OCI-M2 (cell line): ENCODE data around the gene IMP3.
A peak's percentile ranks its signal among the peaks of the same experiment; 100 is the strongest.
"Not testable (repeated sequence)": the region's sequence is repeated elsewhere in the genome, so short reads cannot be mapped to it uniquely, and the experiment has no call there.

Source experiments
- DNase-seq: peaks from one replicate; lab custom pipeline; 2025; ENCODE audit not compliant: unreplicated experiment; lab: John Stamatoyannopoulos, UW

IMP3 gene

DNA sequence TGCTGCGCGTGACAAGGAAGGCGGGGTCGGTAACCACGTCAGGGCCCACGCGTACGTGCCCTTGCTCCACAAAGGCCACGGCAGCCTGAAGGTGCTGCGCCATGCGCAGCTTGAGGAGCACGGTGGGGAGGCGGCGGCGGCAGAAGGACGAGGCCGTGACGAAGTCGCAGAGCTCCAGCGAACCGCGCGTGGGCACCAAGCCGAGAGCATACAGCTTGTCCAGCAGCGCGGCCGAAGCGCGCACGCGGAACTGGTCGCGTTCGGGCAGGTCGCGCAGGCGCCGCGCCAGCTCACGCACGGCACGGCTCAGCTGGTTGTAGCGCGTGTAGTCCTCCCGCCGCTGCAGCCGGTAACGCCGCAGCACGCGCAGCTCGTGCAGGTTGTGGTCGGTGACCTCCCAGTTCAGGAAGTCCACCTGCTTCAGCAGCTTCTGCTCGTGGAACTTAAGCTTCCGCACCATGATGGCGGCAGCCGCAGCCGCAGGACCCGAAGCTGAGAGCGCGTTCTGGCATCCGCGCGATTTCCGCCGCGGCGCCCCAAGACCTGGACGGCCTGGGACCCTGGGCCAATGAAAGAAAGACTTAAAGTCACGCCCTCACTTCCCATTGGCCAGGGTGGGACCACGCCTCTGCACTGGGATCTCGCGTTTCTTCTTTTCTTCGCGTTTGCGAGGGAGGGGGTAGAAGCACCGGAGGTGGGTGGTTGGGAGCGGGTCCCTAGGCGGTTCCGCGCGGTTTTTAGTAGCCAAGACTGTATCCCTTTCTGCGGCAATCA lies at the start of gene IMP3:
Gene IMP3 (minus strand): TSS at position 516 of the 774 bp plus-strand sequence. CDS start 56 bp downstream, at position 460.
- DNase-seq: peak; percentile 70

GRCh38 chr15:75689429-75689828 lies 49.4 kb upstream of the IMP3 start:
- not testable (repeated sequence) for DNase-seq

- DNase-seq: no peak
Observed at GRCh38 chr15:75688831-75689230, 48.8 kb upstream of the IMP3 start.

- no peak for DNase-seq
Observed at GRCh38 chr15:75688278-75688557, 48.2 kb upstream of the IMP3 start.

GRCh38 chr15:75687486-75688277 lies 47.7 kb upstream of the IMP3 start:
- no peak for DNase-seq

GRCh38 chr15:75686212-75686642 lies 46.2 kb upstream of the IMP3 start:
- peak; percentile 1 for DNase-seq

DNA sequence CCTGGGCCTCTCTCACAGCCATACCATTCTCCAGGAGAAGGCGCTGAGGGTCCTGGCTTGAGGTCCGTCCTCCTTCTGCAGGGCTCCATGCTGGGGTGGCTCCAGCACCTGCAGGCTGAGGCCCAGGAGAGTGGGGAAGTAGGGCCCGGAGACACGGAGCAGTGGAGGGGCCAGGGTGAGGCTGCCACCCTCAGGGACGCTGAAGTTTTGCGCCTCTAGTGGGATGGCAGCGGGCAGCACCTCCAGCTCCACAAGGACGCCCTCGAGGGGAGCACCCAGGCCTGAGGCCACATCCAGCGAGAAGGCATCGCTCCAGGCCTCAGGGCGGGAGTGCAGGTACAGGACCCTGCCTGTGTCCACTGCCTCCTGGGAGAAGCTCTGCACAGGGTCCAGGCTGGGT lies 45.2 kb upstream of the IMP3 start:
- DNase-seq: no peak

- no peak for DNase-seq
Observed at GRCh38 chr15:75684648-75685047, 44.6 kb upstream of the IMP3 start.

DNA sequence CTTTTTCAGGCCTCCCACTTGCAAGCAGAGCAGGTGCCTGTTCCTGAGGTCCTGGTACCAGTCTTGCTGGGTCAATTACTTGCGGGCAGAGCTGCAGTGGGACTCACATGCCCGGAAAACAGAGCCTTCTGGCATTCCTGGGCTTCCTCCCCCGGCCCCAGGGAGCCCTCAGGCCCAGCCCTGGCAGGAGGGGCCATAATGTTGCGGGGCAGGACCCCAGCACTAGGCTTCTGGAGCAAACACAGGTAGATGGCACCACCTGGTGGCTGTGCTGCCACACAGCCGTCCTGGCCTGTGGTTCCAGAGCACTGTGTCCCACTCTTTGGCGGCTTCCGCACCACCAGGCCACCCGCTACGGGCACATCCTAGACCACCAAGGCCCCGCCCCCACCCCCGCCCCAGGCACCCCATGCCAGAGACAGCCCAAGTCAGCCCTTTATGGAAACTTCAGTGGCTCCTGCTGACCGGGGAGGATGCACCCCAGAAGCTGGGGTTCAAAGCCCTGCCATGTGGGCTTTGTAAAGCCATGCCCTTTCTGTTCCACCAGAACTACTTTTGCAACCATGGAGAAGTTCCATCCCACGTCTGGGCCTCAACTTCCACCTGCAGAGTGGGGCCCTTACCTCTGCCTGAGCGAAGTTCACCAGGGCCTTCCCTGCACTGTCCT lies 43.8 kb upstream of the IMP3 start:
- DNase-seq: peak; percentile 47

DNA sequence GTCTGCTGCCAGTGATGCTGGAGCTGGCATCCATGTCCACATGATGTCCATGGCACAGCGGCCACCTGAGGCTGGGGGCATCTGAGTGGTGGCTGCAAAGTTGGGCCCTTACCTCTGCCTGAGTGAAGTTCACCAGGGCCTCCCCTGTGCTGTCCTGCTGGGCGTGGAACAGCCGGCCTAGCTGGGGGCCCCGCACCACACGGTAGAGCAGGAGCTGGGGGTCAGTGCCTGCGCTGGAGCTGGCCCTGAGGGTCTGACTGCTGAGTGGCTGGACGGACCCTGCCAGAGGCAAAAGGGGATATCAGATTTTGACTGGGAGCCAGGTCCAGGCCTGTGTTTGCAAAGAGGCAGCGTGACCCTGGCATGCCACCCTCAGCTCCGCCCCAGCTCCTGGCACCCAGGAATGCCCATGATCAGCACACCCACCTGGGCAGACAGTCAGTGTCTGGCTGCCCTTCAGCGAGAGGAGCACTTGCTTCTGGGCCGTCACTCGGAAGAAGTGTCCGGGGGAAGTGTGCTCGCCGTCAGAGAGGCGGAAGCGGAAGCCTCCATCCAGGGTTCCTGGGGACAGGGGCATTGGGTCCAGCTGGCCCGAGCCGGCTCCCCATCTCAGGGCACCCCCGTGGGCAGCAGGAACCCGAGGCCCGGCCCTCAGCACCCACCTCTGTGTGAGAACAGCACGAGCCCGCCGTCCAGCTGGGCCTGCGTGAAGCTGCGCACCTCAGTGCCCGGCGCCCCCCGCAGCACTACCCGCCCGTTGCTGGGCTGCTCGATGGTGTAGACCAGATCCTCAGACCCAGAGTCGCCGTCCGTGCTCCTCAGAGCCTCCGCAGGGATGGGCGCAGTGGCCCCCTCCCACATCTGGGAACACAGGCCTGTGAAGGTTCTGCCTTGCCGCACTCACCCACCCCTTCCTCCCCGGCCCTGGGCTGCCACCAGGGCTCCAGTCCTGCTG lies 42.4 kb upstream of the IMP3 start:
- no peak for DNase-seq

DNA sequence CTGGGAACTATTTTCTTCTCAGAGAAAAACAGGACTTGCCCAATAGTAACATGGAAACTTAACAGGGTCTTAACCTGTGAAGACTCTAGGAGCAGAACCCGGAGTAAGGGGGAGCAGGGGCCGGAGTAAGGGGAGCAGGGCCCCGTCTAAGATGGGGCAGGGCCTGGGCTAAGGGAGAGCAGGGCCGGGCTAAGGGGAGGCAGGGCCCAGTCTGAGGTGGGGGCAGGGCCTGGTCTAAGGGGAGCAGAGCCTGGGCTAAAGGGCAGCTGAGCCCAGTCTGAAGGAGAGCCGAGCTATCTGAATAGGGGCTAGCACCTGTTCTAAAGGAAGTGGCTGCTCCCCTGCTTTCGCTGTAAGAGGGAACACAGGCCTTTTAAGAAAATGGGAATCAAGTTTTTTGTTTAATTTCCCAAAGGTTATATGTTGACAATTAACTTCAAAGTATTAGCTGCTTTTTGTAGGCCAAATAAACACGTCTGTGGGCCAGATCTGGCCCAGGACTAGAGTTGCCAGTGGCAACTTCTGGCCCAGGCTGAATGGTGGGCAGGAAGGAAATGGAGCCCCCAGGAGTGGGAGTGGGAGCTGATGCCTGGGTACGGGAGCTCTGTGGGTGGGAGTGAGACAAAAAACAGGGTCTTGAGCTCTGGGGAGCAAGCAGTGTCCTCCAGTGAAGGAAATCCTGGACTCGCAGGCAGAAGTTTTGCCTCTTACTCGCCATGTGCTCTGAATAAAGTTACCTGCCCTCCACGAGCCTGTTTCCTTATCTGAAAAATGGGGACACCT lies 40.2 kb upstream of the IMP3 start:
- no peak for DNase-seq

DNA sequence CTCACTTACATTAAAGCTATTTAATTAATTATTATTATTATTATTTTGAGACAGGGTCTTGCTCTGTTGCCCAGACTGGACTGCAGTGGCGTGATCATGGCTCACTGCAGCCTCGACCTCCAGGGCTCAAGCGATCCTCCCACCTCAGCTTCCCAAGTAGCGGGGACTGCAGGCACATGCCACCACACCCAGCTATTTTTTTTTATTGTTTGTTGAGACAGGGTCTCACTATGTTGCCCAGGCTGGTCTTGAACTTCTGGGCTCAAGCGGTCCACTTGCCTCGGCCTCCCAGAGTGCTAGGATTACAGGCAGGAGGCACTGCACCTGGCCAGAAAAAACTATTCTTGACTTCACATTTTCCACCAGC lies 38.3 kb upstream of the IMP3 start:
- DNase-seq: not testable (repeated sequence)

DNA sequence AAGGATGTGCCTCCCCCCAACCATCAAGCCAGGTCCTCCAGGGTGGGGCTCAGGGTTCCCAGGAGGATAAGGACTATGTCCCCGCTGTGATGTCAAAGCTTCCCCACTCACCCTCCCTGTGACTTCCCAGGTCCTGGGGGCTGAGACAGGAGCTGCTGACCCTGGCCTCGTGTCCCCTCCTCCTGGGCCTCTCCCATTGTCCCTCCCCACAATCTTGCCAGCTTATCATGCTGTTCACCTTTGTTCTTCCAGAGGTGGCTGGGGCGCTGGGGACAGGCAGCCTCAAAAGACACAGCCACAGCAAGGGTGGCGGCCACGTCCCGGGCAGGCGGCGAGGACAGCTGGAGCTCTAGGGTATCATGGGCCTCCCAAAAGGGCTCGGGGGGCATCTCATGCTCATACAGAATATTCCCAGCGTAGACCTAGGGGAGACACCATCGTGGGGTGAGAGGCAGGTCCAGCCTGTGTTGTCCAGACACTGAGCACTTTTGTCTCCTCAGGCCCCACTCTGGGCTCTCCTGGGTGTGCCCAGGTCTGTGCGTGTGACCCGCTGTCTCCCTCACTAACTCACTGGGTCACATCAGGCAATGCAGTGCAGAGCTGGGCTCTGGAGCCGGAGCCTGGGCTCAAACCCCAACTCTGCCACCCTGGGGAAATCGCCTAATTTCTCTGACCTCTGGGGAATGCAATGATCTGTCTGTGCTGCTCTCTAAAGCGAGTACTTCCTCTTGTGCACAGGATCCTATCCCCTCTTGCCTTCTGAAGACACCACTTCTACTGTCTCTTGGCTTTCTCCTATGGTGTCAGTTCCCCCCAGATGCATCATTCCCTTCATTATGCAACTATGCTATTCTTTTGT lies 37.7 kb upstream of the IMP3 start:
- no peak for DNase-seq

- no peak for DNase-seq
Observed at GRCh38 chr15:75676688-75677464, 36.9 kb upstream of the IMP3 start.

- no peak for DNase-seq
Observed at GRCh38 chr15:75675579-75676404, 35.8 kb upstream of the IMP3 start.

DNA sequence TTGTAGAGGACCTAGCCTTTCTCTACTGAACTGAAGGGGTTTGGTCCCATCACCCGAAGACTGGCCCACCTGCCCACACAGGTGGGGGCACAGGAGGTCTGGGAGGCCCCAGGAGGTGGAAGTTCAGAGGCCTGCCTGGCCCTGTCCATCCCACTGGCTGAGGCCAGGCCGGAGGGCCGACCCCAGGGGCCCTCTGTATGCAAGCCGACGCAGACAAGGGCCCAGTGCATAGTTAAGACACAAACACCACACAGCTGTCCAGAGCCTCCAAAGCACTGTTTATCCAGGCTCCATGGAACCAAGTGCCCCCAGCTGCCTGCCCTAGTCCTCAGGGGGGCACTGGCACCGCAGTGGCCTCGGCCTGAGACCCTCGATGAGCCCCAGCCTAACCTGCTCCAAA lies 34.3 kb upstream of the IMP3 start:
- no peak for DNase-seq

DNA sequence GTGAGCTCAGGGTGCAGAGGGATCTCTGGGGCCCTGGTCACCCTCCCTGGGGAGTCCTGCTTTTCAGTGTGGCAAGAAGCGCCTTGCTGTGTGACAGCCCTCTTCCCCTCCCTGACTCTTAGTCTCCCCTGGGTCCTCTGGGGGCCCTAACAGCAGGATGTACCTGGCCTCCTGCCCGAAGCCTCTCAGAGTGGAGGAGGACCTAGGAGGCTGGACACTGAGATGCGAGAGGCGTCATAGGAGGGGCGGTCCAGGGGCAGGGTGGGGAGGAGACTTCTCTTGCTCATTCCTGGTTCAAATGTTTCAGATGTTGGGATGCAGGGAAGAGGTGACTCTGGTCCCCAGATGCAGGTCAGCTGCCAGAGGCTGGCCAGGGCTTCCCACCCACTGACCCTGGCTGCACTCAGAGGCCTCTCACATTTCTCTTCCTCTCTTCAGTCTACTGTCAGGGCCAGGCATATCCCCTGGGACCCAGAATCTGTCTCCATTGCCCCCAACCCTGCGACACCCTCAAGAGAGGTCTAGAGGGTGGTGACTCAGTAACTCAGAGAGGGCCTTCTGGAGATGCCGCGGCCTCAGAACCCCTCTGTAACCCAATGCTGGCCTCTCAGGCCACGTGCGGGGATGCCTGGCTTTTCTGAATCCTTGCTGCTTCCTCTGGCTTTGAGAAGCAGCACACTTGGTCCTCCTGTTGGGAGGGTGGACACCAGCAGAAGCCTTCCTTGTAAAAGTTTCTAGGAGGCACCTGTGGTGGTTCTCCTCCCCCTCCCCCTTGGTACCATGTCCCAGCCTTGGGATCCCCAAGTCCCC lies 33.6 kb upstream of the IMP3 start:
- DNase-seq: no peak
